GM21447 (cell line): ENCODE data around the gene AGXT2.

Source experiments
- ATAC-seq: cut with Tn5 transposase; IDR thresholded peaks from one replicate; pipeline ENCODE4 v1.9.1; 2021; ENCODE audit not compliant: unreplicated experiment

Gene AGXT2

GRCh38 chr5:35047785-35048404 lies at the start of gene AGXT2:
Gene AGXT2 (minus strand): TSS chr5:35047949. CDS start chr5:35047892, 57 bp downstream.
- no peak for ATAC-seq

GRCh38 chr5:35096932-35097331 lies 49.2 kb upstream of the AGXT2 start:
- ATAC-seq = no peak

- ATAC-seq = no peak
Observed at GRCh38 chr5:35096216-35096615, 48.5 kb upstream of the AGXT2 start.

GRCh38 chr5:35095366-35095765 lies 47.6 kb upstream of the AGXT2 start:
- no peak for ATAC-seq

- no peak for ATAC-seq
Observed at GRCh38 chr5:35094948-35095347, 47.2 kb upstream of the AGXT2 start.

GRCh38 chr5:35092703-35093102 lies 45.0 kb upstream of the AGXT2 start:
- ATAC-seq = no peak

GRCh38 chr5:35091704-35092103 lies 44.0 kb upstream of the AGXT2 start:
- no peak for ATAC-seq

- no peak for ATAC-seq
Observed at GRCh38 chr5:35089334-35090314, 41.9 kb upstream of the AGXT2 start.

- ATAC-seq = no peak
Observed at GRCh38 chr5:35087991-35088390, 40.2 kb upstream of the AGXT2 start.

- ATAC-seq = no peak
Observed at GRCh38 chr5:35083150-35083549, 35.4 kb upstream of the AGXT2 start.

- no peak for ATAC-seq
Observed at GRCh38 chr5:35082530-35082929, 34.8 kb upstream of the AGXT2 start.

- no peak for ATAC-seq
Observed at GRCh38 chr5:35081134-35081533, 33.4 kb upstream of the AGXT2 start.

GRCh38 chr5:35073160-35073559 lies 25.4 kb upstream of the AGXT2 start:
- no peak for ATAC-seq

- no peak for ATAC-seq
Observed at GRCh38 chr5:35069188-35069587, 21.4 kb upstream of the AGXT2 start.

GRCh38 chr5:35067985-35068384 lies 20.2 kb upstream of the AGXT2 start:
- ATAC-seq = no peak

GRCh38 chr5:35066260-35066795 lies 18.6 kb upstream of the AGXT2 start:
- ATAC-seq = peak; percentile 93

- ATAC-seq = no peak
Observed at GRCh38 chr5:35063414-35063813, 15.7 kb upstream of the AGXT2 start.

GRCh38 chr5:35061211-35061770 lies 13.5 kb upstream of the AGXT2 start:
- ATAC-seq = no peak

- ATAC-seq = no peak
Observed at GRCh38 chr5:35060236-35060635, 12.5 kb upstream of the AGXT2 start.

GRCh38 chr5:35059251-35059650 lies 11.5 kb upstream of the AGXT2 start:
- no peak for ATAC-seq

GRCh38 chr5:35058374-35058788 lies 10.6 kb upstream of the AGXT2 start:
- ATAC-seq = peak; percentile 90

- no peak for ATAC-seq
Observed at GRCh38 chr5:35056686-35057085, 8.9 kb upstream of the AGXT2 start.
